GM10266 (cell line): ENCODE measurements around the gene PARD3.

Experiments used
- DNase-seq: peaks from one replicate; pipeline ENCODE4 v3.0.0; 2012; ENCODE audit errors: extremely low spot score
- CTCF ChIP-seq: IDR thresholded peaks from 2 replicates; pipeline ENCODE4 v1.5.1; 2012; ENCODE audit warnings: mild to moderate bottlenecking, low read depth; ENCODE audit not compliant: control insufficient read depth, insufficient read depth; ENCODE audit errors: missing control alignments

PARD3 gene

GRCh38 chr10:34188221-34188620 is 626.9 kb downstream of the PARD3 start:
- DNase-seq: no peak
- no peak for TF ChIP-seq CTCF

GRCh38 chr10:34187201-34187600 is 627.9 kb downstream of the PARD3 start:
- TF ChIP-seq CTCF: no peak
- no peak for DNase-seq

- no peak for TF ChIP-seq CTCF
- no peak for DNase-seq
Observed at GRCh38 chr10:34186745-34187144, 628.4 kb downstream of the PARD3 start.

GRCh38 chr10:34185998-34186397 is 629.1 kb downstream of the PARD3 start:
- no peak for DNase-seq
- no peak for TF ChIP-seq CTCF

- no peak for DNase-seq
- no peak for TF ChIP-seq CTCF
Observed at GRCh38 chr10:34184939-34185386, 630.1 kb downstream of the PARD3 start.

GRCh38 chr10:34184397-34184796 is 630.7 kb downstream of the PARD3 start:
- no peak for TF ChIP-seq CTCF

GRCh38 chr10:34183016-34183796 is 631.9 kb downstream of the PARD3 start:
- no peak for TF ChIP-seq CTCF
- no peak for DNase-seq

More at GRCh38 chr10:34184397-34184796, 630.7 kb downstream of the PARD3 start:
- no peak for DNase-seq
